HG03565 (cell line): ENCODE results near the gene KHDRBS2.
"Not testable (repeated sequence)": the region's sequence is repeated elsewhere in the genome, so short reads cannot be mapped to it uniquely, and the experiment has no call there.

Source experiments
- ATAC-seq: cut with Tn5 transposase; IDR thresholded peaks from one replicate; pipeline ENCODE4 v1.9.1; 2021; ENCODE audit warnings: mild to moderate bottlenecking, moderate library complexity; ENCODE audit not compliant: unreplicated experiment

Gene KHDRBS2

GRCh38 chr6:61886608-61887259 is 399.3 kb downstream of the KHDRBS2 start:
- no peak for ATAC-seq

GRCh38 chr6:61869632-61870400 is 416.2 kb downstream of the KHDRBS2 start:
- ATAC-seq, result no peak

- no peak for ATAC-seq
These were observed 417.4 kb downstream of the KHDRBS2 start for GRCh38 chr6:61868507-61869080.

GRCh38 chr6:61867635-61868034 is 418.4 kb downstream of the KHDRBS2 start:
- ATAC-seq, result no peak

- ATAC-seq, result no peak
These were observed 428.5 kb downstream of the KHDRBS2 start for GRCh38 chr6:61857541-61857940.

GRCh38 chr6:61841958-61842357 is 444.1 kb downstream of the KHDRBS2 start:
- ATAC-seq, result no peak

GRCh38 chr6:61835237-61835636 is 450.8 kb downstream of the KHDRBS2 start:
- ATAC-seq, result no peak

GRCh38 chr6:61833176-61833755 is 452.8 kb downstream of the KHDRBS2 start:
- ATAC-seq, result no peak

GRCh38 chr6:61817716-61818115 is 468.3 kb downstream of the KHDRBS2 start:
- no peak for ATAC-seq

GRCh38 chr6:61810047-61810446 is 476.0 kb downstream of the KHDRBS2 start:
- no peak for ATAC-seq

GRCh38 chr6:61809004-61809595 is 476.9 kb downstream of the KHDRBS2 start:
- ATAC-seq, result peak; percentile 84

- no peak for ATAC-seq
These were observed 498.0 kb downstream of the KHDRBS2 start for GRCh38 chr6:61787998-61788397.

- ATAC-seq, result not testable (repeated sequence)
These were observed 516.6 kb downstream of the KHDRBS2 start for GRCh38 chr6:61769446-61769845.

GRCh38 chr6:61755739-61756138 is 530.3 kb downstream of the KHDRBS2 start:
- no peak for ATAC-seq

GRCh38 chr6:61751986-61752385 is 534.0 kb downstream of the KHDRBS2 start:
- no peak for ATAC-seq

- ATAC-seq, result no peak
These were observed 540.0 kb downstream of the KHDRBS2 start for GRCh38 chr6:61745994-61746393.

GRCh38 chr6:61711849-61712248 is 574.2 kb downstream of the KHDRBS2 start:
- ATAC-seq, result no peak

- ATAC-seq, result no peak
These were observed 597.9 kb downstream of the KHDRBS2 start for GRCh38 chr6:61688165-61688564.

GRCh38 chr6:61682562-61682961 is 603.5 kb downstream of the KHDRBS2 start:
- ATAC-seq, result no peak

- no peak for ATAC-seq
These were observed 606.4 kb downstream of the KHDRBS2 start for GRCh38 chr6:61679625-61680024.

- no peak for ATAC-seq
These were observed 610.3 kb downstream of the KHDRBS2 start for GRCh38 chr6:61675734-61676133.
